GM12892 (cell line): Measurements from ENCODE around the gene TTC9.

Experiments
- POLR2A ChIP-seq: IDR thresholded peaks from 2 replicates; pipeline ENCODE4 v1.6.1; 2011; ENCODE audit warnings: low read depth, low read length, control low read depth
- POLR2AphosphoS5 ChIP-seq: IDR thresholded peaks from 2 replicates; pipeline ENCODE4 v1.6.1; 2011; ENCODE audit warnings: low read depth, low read length, control low read depth

DNA sequence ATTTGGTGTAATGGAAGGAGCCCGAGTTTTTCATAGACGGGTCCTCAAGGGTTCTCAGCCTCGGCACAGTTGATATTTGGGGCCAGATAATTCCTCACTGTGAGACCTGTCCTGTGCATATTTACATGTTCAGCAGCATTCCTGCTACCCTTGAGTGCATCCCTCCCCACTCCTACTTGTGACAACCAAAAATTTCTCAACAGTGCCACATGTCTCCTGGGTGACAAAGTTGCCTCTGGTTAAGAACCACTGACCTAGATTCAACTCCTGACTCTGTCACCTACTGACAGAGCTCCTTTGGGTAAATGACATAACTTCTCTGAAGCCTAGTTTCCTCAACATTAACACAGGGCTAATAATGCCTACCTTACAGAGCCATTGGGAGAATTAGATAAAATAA, 60.4 kb downstream of the TTC9 start:
- TF ChIP-seq POLR2AphosphoS5 (no peak), POLR2A (no peak)
